ENCODE data around the gene OPCML.

OPCML gene

DNA sequence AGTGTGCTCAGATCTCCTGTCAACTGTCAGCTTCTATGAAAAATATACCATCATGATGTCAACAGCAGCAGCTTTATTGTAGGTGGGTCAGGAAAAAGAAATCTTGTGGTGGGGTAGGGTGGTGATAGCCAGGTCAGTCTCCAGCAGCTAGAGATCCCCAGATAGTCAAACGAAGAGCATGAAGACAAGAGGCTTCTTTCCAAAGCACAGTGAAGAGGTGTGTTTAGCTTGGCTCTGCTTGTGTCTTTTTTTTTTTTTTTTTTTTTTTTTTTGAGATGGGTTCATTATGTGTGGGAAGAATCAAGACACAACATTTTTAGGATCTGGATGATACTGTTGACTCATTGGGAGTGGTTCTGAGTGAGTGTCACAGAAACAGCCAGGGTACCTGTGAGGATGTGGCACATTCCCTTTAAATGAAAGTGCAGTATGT is 1086.4 kb downstream of the OPCML start:
- DNase-seq (ENCODE audit: low spot score): no peak
- TF ChIP-seq, protein P1, sequence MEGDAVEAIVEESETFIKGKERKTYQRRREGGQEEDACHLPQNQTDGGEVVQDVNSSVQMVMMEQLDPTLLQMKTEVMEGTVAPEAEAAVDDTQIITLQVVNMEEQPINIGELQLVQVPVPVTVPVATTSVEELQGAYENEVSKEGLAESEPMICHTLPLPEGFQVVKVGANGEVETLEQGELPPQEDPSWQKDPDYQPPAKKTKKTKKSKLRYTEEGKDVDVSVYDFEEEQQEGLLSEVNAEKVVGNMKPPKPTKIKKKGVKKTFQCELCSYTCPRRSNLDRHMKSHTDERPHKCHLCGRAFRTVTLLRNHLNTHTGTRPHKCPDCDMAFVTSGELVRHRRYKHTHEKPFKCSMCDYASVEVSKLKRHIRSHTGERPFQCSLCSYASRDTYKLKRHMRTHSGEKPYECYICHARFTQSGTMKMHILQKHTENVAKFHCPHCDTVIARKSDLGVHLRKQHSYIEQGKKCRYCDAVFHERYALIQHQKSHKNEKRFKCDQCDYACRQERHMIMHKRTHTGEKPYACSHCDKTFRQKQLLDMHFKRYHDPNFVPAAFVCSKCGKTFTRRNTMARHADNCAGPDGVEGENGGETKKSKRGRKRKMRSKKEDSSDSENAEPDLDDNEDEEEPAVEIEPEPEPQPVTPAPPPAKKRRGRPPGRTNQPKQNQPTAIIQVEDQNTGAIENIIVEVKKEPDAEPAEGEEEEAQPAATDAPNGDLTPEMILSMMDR (IDR thresholded peaks at IDR 0.05; ENCODE audit: borderline replicate concordance, control extremely low read depth, extremely low read depth, insufficient read depth, missing control alignments): no peak
- in situ Hi-C loops (cut with MboI; ENCODE audit: low sequenced_read_pairs, unreplicated experiment): no loop called here

DNA sequence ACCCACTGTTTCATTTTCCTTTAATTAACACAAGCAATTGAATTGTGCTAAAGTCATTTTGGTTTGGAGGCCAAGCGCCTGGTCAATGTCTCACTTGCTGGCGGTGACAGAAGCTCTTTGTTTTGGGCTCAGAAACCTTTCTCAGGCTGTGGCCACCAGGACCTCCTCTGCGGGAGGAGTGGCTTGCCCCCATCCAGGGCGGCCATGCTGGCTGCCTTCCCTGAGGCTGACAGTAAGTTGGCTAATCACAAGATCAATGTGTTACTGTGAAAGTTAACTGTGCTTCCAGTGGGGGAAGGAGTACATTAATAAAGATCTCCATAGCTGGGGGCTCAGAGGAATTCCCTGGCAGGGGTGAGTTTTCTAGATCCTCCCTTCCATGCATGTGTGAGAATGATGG is 1087.4 kb downstream of the OPCML start:
- no peak for DNase-seq (ENCODE audit: low spot score)
- in situ Hi-C loops (cut with MboI; ENCODE audit: low sequenced_read_pairs, unreplicated experiment): no loop called here
- TF ChIP-seq, protein P1 (IDR thresholded peaks at IDR 0.05; ENCODE audit: borderline replicate concordance, control extremely low read depth, extremely low read depth, insufficient read depth, missing control alignments): no peak

DNA sequence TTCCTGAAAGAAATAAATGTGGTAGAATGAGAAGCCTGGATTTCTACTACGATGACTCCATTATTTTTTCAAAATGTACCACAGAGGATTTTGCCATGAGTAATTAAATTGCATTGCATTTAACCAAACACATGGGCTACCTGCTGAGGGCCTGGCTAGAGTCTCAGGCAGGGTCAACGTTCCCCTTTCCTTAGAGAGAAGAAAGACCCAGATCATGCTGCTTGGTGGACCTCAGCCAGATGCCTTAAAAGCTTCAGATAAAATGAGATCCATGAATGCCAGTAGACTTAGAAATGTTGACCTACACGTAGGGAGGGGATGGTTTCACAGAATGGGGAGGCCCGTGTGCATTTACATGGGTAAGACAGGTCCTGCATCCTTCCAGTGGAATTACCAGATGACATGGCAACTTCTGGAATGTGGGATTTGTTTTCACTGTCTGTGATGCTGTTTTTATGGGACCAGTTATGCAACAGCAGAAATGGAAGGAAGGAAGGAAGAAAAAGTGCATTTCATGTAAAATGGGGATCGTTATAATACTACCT is 1092.5 kb downstream of the OPCML start:
- TF ChIP-seq, protein P1 (IDR thresholded peaks at IDR 0.05; ENCODE audit: borderline replicate concordance, control extremely low read depth, extremely low read depth, insufficient read depth, missing control alignments): no peak
- DNase-seq (ENCODE audit: low spot score): no peak
- in situ Hi-C loops (cut with MboI; ENCODE audit: low sequenced_read_pairs, unreplicated experiment): no loop called here

DNA sequence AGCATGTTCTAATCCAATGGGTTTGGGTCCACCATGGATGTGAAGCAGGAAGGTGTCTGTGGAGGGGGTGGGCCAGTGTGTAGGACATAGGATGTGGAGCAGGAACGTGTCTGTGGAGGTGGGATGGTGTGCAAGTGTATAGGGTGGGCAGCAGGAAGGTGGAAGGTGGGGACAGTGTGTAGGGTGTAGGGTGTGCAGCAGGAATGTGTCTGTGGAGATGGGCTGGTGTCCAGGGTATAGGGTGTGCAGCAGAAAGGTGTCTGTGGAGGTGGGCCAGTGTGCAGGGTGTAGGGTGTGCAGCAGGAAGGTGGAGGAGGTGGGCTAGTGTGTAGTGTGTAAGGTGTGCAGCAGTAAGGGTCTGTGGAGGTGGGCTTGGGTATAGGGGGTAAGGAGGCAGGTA is 1093.9 kb downstream of the OPCML start:
- in situ Hi-C loops (cut with MboI; ENCODE audit: low sequenced_read_pairs, unreplicated experiment): no loop called here
- TF ChIP-seq, protein P1 (IDR thresholded peaks at IDR 0.05; ENCODE audit: borderline replicate concordance, control extremely low read depth, extremely low read depth, insufficient read depth, missing control alignments): no peak
- no peak for DNase-seq (ENCODE audit: low spot score)

DNA sequence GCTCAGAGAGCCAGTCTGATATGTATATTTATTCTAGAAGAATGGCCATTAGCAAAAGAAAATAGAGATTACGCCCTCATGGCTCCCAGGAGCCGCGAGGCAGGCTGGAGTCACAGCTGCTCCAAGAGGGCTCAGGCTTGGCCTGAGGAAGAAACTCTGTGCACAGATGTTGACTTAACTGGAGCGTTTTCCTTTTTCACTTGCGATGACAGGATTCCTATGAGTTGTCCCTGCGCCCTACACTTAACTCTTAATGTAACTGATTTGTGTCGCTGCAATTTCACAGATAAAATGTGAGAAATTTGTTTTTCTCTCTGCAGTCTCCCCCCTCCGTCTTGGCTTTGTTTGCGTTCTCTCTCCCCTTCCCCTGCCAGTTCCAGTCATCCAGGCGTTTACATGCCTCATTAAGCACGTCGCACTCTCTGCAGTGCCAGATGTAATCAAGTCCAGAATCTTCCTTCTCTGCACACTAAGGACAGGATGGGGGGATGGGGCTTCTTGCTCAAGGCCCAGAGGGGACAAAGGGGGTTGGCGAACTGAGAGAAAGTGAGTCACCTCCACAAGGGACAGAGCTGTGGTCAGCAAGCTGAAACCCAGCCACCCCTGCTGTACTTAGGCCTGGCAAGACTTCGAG is 1101.8 kb downstream of the OPCML start:
- in situ Hi-C loops (cut with MboI; ENCODE audit: low sequenced_read_pairs, unreplicated experiment): no loop called here
- no peak for DNase-seq (ENCODE audit: low spot score)

DNA sequence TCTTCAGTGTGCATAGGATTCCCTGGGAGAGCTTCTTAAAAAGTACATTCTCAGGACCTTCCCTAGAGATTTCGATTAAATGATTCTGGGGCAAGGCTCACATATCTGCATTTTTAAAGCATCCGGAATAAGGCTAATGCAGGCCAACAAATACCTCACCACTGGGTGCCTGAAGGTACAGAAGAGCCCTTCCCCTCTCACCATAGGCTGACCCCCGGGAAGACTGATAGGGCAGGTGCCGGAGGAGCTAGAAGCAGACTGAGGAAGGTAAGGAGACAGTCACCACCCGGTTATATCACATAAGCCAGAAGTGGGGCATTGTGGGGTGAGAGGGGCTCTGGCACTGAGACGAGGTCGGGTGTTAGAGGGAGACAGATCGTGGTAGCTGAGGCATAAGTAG is 1102.6 kb downstream of the OPCML start:
- TF ChIP-seq, protein P1 (IDR thresholded peaks at IDR 0.05; ENCODE audit: borderline replicate concordance, control extremely low read depth, extremely low read depth, insufficient read depth, missing control alignments): no peak
- no peak for DNase-seq (ENCODE audit: low spot score)
- in situ Hi-C loops (cut with MboI; ENCODE audit: low sequenced_read_pairs, unreplicated experiment): no loop called here

More for the DNA sequence above, 1101.8 kb downstream of the OPCML start:
- TF ChIP-seq, protein P1 (IDR thresholded peaks at IDR 0.05; ENCODE audit: borderline replicate concordance, control extremely low read depth, extremely low read depth, insufficient read depth, missing control alignments): no peak
